ENCODE data around the gene PODXL. TPM values are rescaled to one million over a fixed set of nuclear protein-coding genes. Genes with fewer than 3 reads are reported as not detected.
A peak's percentile ranks its signal among the peaks of the same experiment; 100 is the strongest.

The PODXL gene
- total and polyA plus RNA-seq, 2 experiments from 2014 or later: 220 to 727 TPM

GRCh38 chr7:131522325-131522930 is 34.0 kb downstream of the PODXL start:
- peak overlapping the region; percentile 68 for H3K27ac ChIP-seq (ENCODE audit: low read depth)
- peak overlapping the region; percentile 15; the same call in 1 of the 2 replicates for H3K4me3 ChIP-seq
- H3F3A ChIP-seq (replicated peaks; ENCODE audit: low read depth): peaks cover 29% of the 10 kb centered on the region
- peaks cover 100% of the 10 kb centered on the region for H3K79me2 ChIP-seq (replicated peaks; ENCODE audit: insufficient read depth)
- H3K27ac Mint-ChIP-seq: peak overlapping the region; percentile 81
- no peaks in the 10 kb centered on the region for H3K9me3 Mint-ChIP-seq
- H3K4me2 ChIP-seq: peak overlapping the region; percentile 67
- H3K27me3 Mint-ChIP-seq (ENCODE audit: insufficient read depth, low read depth, poor library complexity): peaks cover 17% of the 10 kb centered on the region
- H3K36me3 ChIP-seq (ENCODE audit: insufficient read depth): no peaks in the 10 kb centered on the region; the same call in 1 of the 2 replicates
- H2AFZ ChIP-seq: no peak overlapping the region
- ATAC-seq: peak; percentile 12
- H3K9me2 ChIP-seq (ENCODE audit: insufficient read depth): no peaks in the 10 kb centered on the region
- peaks cover 52% of the 10 kb centered on the region for H3K36me3 Mint-ChIP-seq (ENCODE audit: low read depth)
- H4K20me1 ChIP-seq (replicated peaks; ENCODE audit: insufficient read depth): peaks cover 92% of the 10 kb centered on the region
- DNase-seq (ENCODE audit: low spot score): no peak
- no peak overlapping the region; the same call in 2 of the 3 replicates for H3K4me3 Mint-ChIP-seq
- peaks cover 89% of the 10 kb centered on the region for H3K4me1 ChIP-seq (ENCODE audit: insufficient read depth)
- peaks cover 81% of the 10 kb centered on the region for H3K4me1 Mint-ChIP-seq
- no peaks in the 10 kb centered on the region for H3K27me3 ChIP-seq (ENCODE audit: insufficient read depth)
- TF ChIP-seq CTCF (conservative IDR thresholded peaks at IDR 0.05; ENCODE audit: low read depth in 2 of 2) (no peak), POLR2AphosphoS5 (IDR thresholded peaks at IDR 0.05; ENCODE audit: low read depth) (peak; percentile 37; the same call in 1 of the 2 replicates)

- peak overlapping the region; percentile 81; the same call in 1 of the 2 replicates for H3K27ac Mint-ChIP-seq
- no peak overlapping the region; the same call in 2 of the 3 replicates for H3K4me3 Mint-ChIP-seq
- peaks cover 92% of the 10 kb centered on the region for H4K20me1 ChIP-seq (replicated peaks; ENCODE audit: insufficient read depth)
- H3K4me1 ChIP-seq (ENCODE audit: insufficient read depth): peaks cover 84% of the 10 kb centered on the region
- H3K9me2 ChIP-seq (ENCODE audit: insufficient read depth): no peaks in the 10 kb centered on the region
- H3K79me2 ChIP-seq (replicated peaks; ENCODE audit: insufficient read depth): peaks cover 100% of the 10 kb centered on the region
- H3K36me3 ChIP-seq (ENCODE audit: insufficient read depth): no peaks in the 10 kb centered on the region; the same call in 1 of the 2 replicates
- peak; percentile 65 for DNase-seq (ENCODE audit: low spot score)
- H3K4me3 ChIP-seq: peak overlapping the region; percentile 15; the same call in 1 of the 2 replicates
- peak overlapping the region; percentile 68 for H3K27ac ChIP-seq (ENCODE audit: low read depth)
- peak overlapping the region; percentile 67 for H3K4me2 ChIP-seq
- H3F3A ChIP-seq (replicated peaks; ENCODE audit: low read depth): peaks cover 36% of the 10 kb centered on the region
- no peak overlapping the region for H2AFZ ChIP-seq
- ATAC-seq: peak; percentile 30
- H3K4me1 Mint-ChIP-seq: peaks cover 81% of the 10 kb centered on the region
- H3K27me3 ChIP-seq (ENCODE audit: insufficient read depth): no peaks in the 10 kb centered on the region
- peaks cover 20% of the 10 kb centered on the region for H3K27me3 Mint-ChIP-seq (ENCODE audit: insufficient read depth, low read depth, poor library complexity)
- H3K9me3 Mint-ChIP-seq: no peaks in the 10 kb centered on the region
- H3K36me3 Mint-ChIP-seq (ENCODE audit: low read depth): peaks cover 58% of the 10 kb centered on the region
- TF ChIP-seq NANOG (IDR thresholded peaks at IDR 0.05; ENCODE audit: borderline replicate concordance) (no peak), ZNF114 (CRISPR knock-in tag; IDR thresholded peaks at IDR 0.05) (no peak), ETS1 (IDR thresholded peaks at IDR 0.05) (no peak), STAT1 (IDR thresholded peaks at IDR 0.05; ENCODE audit: unreplicated experiment) (no peak), CREB1 (CRISPR knock-in tag; IDR thresholded peaks at IDR 0.05; ENCODE audit: low read depth) (no peak), REST (IDR thresholded peaks at IDR 0.05; ENCODE audit: unreplicated experiment) (no peak), JUNB (IDR thresholded peaks at IDR 0.05; ENCODE audit: unreplicated experiment) (no peak), POLR2AphosphoS5 (IDR thresholded peaks at IDR 0.05; ENCODE audit: low read depth) (no peak), EZH2phosphoT487 (IDR thresholded peaks at IDR 0.05; ENCODE audit: unreplicated experiment) (no peak), CTCF (conservative IDR thresholded peaks at IDR 0.05; ENCODE audit: low read depth in 2 of 2) (no peak)
These were observed 34.7 kb downstream of the PODXL start for GRCh38 chr7:131521651-131522163.
